Immature natural killer cell (primary cell): ENCODE data around the gene PSD. TPM values are rescaled to one million over a fixed set of nuclear protein-coding genes. Genes with fewer than 3 reads are reported as not detected.

Source experiments
- DNase-seq, 3 donors: peaks; one replicate each; pipeline ENCODE4 v3.0.0; 2022; ENCODE audit warnings: mixed read lengths in 1 of 3
- H3K27ac Mint-ChIP-seq, 6 donors: one replicate each; pipeline ENCODE4 v1.8.0; 2020; ENCODE audit warnings: mixed read lengths in 6 of 6, mild to moderate bottlenecking in 5 of 6, inconsistent platforms in 4 of 6, moderate library complexity in 3 of 6
- H3K27me3 Mint-ChIP-seq, 3 donors: one replicate each; pipeline ENCODE4 v1.8.0; 2020 to 2021; ENCODE audit warnings: low read depth in 3 of 3, mild to moderate bottlenecking in 3 of 3, mixed read lengths in 3 of 3, moderate library complexity in 3 of 3, inconsistent platforms in 1 of 3
- H3K36me3 Mint-ChIP-seq, 3 donors: one replicate each; pipeline ENCODE4 v1.8.0; 2020; ENCODE audit warnings: mixed read lengths in 3 of 3, inconsistent platforms in 2 of 3, mild to moderate bottlenecking in 2 of 3
- H3K4me1 Mint-ChIP-seq, 2 donors: one replicate each; pipeline ENCODE4 v1.8.0; 2020; ENCODE audit warnings: inconsistent platforms in 2 of 2, mild to moderate bottlenecking in 2 of 2, mixed read lengths in 2 of 2, moderate library complexity in 1 of 2
- H3K4me3 Mint-ChIP-seq, 5 donors: one replicate each; pipeline ENCODE4 v1.8.0; 2020; ENCODE audit warnings: mild to moderate bottlenecking in 5 of 5, mixed read lengths in 5 of 5, inconsistent platforms in 3 of 5, moderate library complexity in 3 of 5
- H3K9me3 Mint-ChIP-seq, 6 donors: one replicate each; pipeline ENCODE4 v1.8.0; 2020; ENCODE audit warnings: mild to moderate bottlenecking in 6 of 6, mixed read lengths in 6 of 6, inconsistent platforms in 4 of 6, moderate library complexity in 3 of 6
- polyA plus RNA-seq, 3 donors: library from polyadenylated mRNA; unstranded; fragments of 300-500 nt; fragmentation: Illumina TruSeq; gene quantifications; one replicate each; pipeline ENCODE4 v1.2.3, GENCODE V29; 2021

Gene PSD
- polyA plus RNA-seq, 3 donors from 2014 or later = 1.2 to 2.2 (median 2.0) TPM

GRCh38 chr10:102410429-102411073 lies 8.0 kb downstream of the PSD start:
- Mint-ChIP-seq H3K27ac (no peak overlapping the region), H3K36me3 (peaks cover 0 to 4% (median 0%) of the 10 kb centered on the region in 3 donors), H3K4me3 (peak overlapping the region in 1 of 5 donors; percentile 80), H3K9me3 (peaks cover 0 to 3% (median 0%) of the 10 kb centered on the region in 6 donors), H3K27me3 (peaks cover 21 to 31% (median 25%) of the 10 kb centered on the region in 3 donors), H3K4me1 (peaks cover 9 to 18% of the 10 kb centered on the region in 2 donors)
- DNase-seq = no peak

DNA sequence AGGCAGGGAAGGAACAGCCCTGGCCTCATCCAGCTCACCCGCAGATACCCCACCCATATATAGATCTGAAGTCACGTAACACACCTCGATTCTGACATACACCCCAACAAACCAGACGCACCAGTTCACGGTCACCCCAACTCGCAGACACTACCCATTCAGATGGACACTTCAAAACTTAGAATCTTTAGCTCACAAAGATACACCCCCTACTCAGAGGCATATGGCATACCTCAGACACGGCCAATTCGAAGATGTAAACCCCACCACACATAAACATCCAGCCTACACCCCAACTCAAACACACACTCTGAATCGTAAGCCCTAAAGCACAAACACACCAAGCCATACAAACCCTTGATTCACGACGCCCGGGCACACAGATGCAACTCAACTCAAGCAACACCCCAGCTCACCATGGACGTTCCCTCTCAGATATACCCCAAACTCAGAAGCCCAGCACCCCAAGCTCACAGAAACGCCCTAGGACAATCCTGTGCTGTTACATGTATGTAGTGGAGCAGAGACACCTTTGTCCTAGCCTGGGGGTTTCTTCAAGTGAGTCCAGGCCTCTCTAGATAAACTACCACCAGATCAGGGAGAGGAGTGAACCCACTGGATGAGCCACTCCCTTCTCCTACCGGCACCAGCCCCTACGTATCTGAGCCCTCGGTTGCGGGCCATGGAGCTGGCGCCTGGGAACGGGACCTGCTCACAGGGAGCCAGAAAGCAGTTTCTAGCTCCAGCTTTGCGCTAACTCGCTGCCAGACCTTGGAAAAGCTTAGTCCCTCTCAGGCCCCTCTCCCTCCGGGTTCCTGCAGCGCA lies 8.8 kb downstream of the PSD start:
- Mint-ChIP-seq H3K27ac (peak overlapping the region in 1 of 6 donors; percentile 3), H3K4me3 (peak overlapping the region; percentile 44 to 82 (median 78)), H3K27me3 (peaks cover 24 to 31% (median 25%) of the 10 kb centered on the region in 3 donors), H3K9me3 (peaks cover 0 to 3% (median 0%) of the 10 kb centered on the region in 6 donors), H3K36me3 (peaks cover 0 to 4% (median 0%) of the 10 kb centered on the region in 3 donors), H3K4me1 (peaks cover 9 to 18% of the 10 kb centered on the region in 2 donors)
- DNase-seq = no peak

DNA sequence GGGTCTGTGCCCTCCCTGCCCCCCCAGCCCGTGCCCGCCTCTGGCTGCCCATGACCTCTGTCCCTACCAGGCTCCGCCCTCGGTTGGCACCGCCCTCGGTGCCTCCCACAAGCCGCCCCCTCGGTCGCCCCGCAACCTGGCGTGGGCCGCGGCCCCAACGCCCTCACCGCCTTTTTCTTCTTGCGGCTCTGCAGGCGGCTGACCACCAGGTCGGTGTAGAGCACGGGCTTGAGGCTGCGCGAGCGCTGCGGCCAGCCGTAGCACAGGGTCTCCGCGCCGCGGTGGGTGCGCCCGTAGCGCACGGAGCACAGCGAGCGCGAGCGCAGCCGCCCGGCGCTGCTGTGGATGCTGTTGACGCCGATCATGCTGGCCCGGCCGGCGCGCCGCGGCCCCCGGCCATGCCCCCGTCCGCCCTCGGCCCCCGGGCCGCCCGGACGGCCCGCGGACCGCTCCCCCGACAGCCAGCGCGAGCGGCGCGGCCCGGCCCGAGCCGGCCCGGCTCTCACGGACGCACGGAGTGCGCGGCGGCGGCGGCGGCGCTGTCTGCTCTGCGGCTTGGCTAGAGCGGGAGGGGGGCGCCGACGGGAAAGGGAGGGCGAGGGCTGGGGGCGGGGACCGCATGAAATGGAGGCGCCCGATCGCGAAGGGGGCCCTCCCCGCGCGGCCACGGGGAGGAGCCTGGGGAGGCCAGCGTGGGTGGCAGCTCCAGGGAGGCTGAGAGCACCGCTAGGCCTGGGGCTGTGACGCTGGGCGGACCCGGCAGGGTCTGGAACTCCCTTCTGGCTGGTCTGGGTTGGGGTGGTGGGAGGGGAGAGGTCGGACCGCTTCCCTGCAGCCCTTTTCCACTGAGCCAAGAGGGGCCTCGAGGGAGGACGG lies 9.6 kb downstream of the PSD start:
- H3K27me3 Mint-ChIP-seq = peaks cover 25 to 31% (median 26%) of the 10 kb centered on the region in 3 donors
- peaks cover 9 to 18% of the 10 kb centered on the region in 2 donors for H3K4me1 Mint-ChIP-seq
- H3K9me3 Mint-ChIP-seq = peaks cover 0 to 3% (median 0%) of the 10 kb centered on the region in 6 donors
- peak overlapping the region; percentile 44 to 82 (median 78) for H3K4me3 Mint-ChIP-seq
- peak overlapping the region in 1 of 6 donors; percentile 3 for H3K27ac Mint-ChIP-seq
- peak in 2 of 3 donors; percentile 31 to 33 for DNase-seq
- H3K36me3 Mint-ChIP-seq = peaks cover 0 to 4% (median 0%) of the 10 kb centered on the region in 3 donors

DNA sequence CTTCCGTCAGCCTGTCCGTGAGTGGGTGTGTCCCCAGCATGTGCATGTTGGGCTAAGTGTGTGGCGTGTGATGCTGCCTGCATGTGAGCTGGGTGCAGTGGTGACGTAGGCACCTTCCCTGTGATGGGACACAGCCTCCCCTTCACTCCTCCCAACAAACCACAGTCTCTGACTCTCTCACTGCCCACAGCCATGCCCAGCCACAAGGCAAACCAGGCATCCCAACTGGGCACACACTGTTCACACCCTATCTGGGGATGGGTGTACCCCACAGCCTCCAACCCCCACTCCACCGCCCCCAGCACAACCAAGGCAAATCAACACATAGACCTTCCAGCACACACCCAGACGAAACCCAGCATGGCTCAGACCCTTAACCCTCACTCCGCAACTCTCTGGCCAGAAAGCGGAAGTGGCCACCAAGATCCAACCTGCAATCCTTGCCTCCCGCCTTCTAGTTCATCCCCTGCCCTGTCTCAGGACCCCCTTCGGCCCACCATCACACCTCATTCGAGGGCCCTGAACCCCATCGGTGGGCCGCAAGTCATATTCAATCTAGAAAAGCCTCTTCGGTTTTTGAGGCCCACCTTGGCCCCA lies 10.4 kb downstream of the PSD start:
- Mint-ChIP-seq H3K4me3 (peak overlapping the region; percentile 53 to 81 (median 63)), H3K27ac (peak overlapping the region in 1 of 6 donors; percentile 69), H3K36me3 (peaks cover 0 to 4% (median 0%) of the 10 kb centered on the region in 3 donors), H3K4me1 (peaks cover 9 to 18% of the 10 kb centered on the region in 2 donors), H3K27me3 (peaks cover 25 to 28% (median 28%) of the 10 kb centered on the region in 3 donors), H3K9me3 (peaks cover 0 to 3% (median 0%) of the 10 kb centered on the region in 6 donors)
- no peak for DNase-seq

DNA sequence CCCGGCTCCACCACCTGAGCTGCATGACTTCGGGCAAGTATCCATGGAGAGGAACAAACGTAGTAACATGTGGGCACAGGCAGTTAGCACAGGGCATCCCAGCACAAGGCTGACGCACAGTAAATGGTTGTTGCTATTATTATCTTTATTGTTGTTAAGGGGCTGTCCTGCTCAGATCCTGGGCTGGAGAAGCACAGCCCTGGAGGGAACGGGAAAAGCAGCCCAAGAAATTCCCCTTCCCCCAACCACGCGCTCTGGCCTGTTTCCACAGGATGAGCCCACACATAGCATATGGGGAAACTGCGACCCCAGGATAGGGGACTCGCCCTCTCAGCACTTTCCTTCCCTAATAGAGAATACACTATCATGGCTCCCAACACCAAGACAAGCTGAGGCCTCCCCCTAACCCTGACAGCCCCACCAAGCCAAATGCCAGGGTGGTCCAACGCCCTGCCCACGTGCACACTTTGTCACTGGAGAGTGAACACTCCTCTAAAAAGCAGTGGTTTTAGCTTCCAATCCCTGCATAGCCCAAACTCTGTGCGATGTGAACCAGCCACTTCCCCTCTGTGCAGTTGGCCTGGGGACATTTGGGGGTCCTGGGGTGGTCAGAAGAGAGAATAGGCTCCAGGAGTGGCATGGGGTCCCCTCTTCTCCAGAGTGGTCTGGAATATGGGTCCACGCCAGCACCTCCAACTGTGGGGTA lies 11.0 kb downstream of the PSD start:
- Mint-ChIP-seq H3K4me3 (peak overlapping the region in 3 of 5 donors; percentile 20 to 81 (median 53)), H3K27me3 (peaks cover 22 to 28% (median 27%) of the 10 kb centered on the region in 3 donors), H3K36me3 (peaks cover 0 to 4% (median 0%) of the 10 kb centered on the region in 3 donors), H3K4me1 (peaks cover 9 to 18% of the 10 kb centered on the region in 2 donors), H3K27ac (no peak overlapping the region), H3K9me3 (peaks cover 0 to 3% (median 0%) of the 10 kb centered on the region in 6 donors)
- DNase-seq = no peak

DNA sequence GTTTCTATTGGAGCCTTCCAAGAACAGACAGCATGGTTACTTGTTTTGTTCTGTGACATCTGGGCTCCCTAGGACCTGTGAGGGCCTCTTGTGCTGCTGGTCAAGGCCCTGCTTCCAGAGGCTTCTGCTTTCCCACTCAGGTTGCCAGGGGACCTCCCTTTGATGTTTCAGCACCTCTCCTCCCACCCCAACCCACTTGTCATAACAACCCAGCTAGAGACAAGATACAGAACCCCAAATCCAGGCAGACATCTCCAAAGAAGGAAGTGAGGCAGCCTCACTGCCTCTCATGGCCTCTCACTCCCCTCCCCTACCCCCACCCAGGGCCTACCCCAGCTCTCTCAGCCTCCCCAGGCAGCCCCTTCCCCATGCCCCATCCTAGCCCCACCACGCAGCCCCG lies 11.8 kb downstream of the PSD start:
- Mint-ChIP-seq H3K9me3 (peaks cover 0 to 3% (median 0%) of the 10 kb centered on the region in 6 donors), H3K36me3 (peaks cover 0 to 4% (median 0%) of the 10 kb centered on the region in 3 donors), H3K4me3 (peak overlapping the region in 2 of 5 donors; percentile 15 to 32), H3K27me3 (peaks cover 22 to 27% (median 26%) of the 10 kb centered on the region in 3 donors), H3K27ac (peak overlapping the region in 1 of 6 donors; percentile 65), H3K4me1 (peaks cover 9 to 18% of the 10 kb centered on the region in 2 donors)
- DNase-seq = no peak

DNA sequence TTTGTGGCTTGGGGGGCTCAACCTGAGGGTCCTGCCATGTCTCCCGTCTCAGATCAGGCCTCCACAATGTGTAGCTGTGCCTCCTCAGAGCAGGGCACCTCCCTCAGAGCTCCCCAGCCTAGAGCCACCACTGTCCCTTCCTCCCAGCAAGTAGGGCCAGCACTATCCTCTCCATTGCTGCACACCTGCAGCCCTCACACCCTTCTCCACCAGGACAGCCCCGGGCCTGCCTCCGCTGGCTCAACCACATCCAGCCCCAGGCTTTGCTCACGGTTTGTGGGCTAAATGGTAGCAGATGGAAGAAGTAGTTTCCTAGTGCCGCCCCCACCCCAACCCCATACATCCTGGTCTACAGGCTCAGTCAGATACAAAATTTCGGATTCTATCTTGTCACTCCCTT lies 13.0 kb downstream of the PSD start:
- Mint-ChIP-seq H3K4me1 (peaks cover 9 to 14% of the 10 kb centered on the region in 2 donors), H3K4me3 (no peak overlapping the region), H3K27me3 (peaks cover 19 to 27% (median 20%) of the 10 kb centered on the region in 3 donors), H3K9me3 (peaks cover 0 to 1% (median 0%) of the 10 kb centered on the region in 6 donors), H3K27ac (peak overlapping the region in 1 of 6 donors; percentile 19), H3K36me3 (peaks cover 0 to 4% (median 0%) of the 10 kb centered on the region in 3 donors)
- DNase-seq = no peak

GRCh38 chr10:102405108-102405571 lies 13.4 kb downstream of the PSD start:
- Mint-ChIP-seq H3K36me3 (peaks cover 0 to 4% (median 0%) of the 10 kb centered on the region in 3 donors), H3K27ac (no peak overlapping the region), H3K4me3 (no peak overlapping the region), H3K4me1 (peaks cover 9 to 13% of the 10 kb centered on the region in 2 donors), H3K27me3 (peaks cover 19 to 27% (median 22%) of the 10 kb centered on the region in 3 donors), H3K9me3 (peaks cover 0 to 1% (median 0%) of the 10 kb centered on the region in 6 donors)
- no peak for DNase-seq

DNA sequence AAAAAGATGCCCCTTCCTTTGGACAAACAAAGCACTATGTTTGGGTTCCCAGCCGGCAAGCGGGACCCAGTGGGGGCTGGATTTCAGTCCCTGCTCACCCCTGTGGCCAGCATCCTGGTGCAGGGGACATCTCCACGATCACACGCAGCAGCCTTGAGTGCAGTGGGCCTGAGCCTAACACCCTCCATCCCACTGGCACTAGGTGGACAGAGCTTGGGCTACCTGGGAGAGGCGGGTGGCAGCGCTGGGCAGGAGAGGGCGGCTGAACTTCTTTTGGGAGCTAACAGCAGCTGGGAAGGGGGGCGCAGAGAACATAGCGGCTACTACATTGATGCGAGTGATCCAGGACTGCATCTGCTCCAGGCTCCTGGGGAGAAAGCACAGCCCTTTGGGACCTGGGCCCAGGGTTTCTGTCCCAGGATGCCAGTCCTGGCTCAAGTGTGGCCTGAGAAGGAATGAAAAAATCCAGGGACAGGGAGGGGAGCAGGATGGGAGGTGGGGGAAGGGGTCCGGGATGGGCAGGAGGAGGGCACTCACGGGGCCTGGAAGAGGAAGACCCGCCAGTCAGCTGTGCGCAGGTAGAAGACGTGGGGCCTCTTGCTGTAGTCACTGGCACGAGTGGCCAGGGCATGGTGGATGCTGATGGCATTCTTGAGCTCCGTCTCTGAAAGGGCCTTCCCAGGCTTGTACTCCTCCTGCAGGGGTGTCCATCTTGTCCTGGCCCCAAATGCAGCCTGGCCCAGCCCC lies 14.1 kb downstream of the PSD start:
- Mint-ChIP-seq H3K27me3 (peaks cover 13 to 21% (median 21%) of the 10 kb centered on the region in 3 donors), H3K4me3 (no peak overlapping the region), H3K9me3 (no peaks in the 10 kb centered on the region), H3K27ac (no peak overlapping the region), H3K4me1 (peaks cover 6 to 8% of the 10 kb centered on the region in 2 donors), H3K36me3 (peaks cover 0 to under 1% (median 0%) of the 10 kb centered on the region in 3 donors)
- DNase-seq = no peak

GRCh38 chr10:102403115-102403514 lies 15.5 kb downstream of the PSD start:
- H3K27me3 Mint-ChIP-seq = peaks cover 6 to 25% (median 19%) of the 10 kb centered on the region in 3 donors
- H3K9me3 Mint-ChIP-seq = no peaks in the 10 kb centered on the region
- H3K4me3 Mint-ChIP-seq = no peak overlapping the region
- no peak for DNase-seq
- no peak overlapping the region for H3K27ac Mint-ChIP-seq
- H3K36me3 Mint-ChIP-seq = no peaks in the 10 kb centered on the region
- peaks cover 9 to 11% of the 10 kb centered on the region in 2 donors for H3K4me1 Mint-ChIP-seq

DNA sequence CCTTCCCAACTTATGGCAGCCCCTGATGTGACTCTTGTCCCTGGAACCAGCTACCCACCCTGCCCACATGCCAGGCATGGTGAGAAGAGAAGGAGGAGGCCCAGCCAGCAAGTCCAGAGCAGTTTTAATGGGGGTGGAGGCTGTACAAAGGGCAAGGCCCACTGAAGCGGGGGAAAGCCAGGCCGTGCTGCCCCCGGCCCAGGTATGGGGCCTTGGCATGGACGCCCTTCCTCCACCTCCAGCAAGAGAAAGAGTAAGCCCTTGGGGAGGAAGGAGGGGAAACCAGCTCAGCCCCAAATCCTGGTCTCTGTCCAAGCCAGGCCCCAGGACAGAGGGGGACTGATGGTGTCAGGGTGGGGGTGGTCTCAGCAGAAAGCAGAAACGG lies 16.1 kb downstream of the PSD start:
- no peak for DNase-seq
- Mint-ChIP-seq H3K4me1 (peaks cover 8 to 13% of the 10 kb centered on the region in 2 donors), H3K36me3 (no peaks in the 10 kb centered on the region), H3K27ac (no peak overlapping the region), H3K27me3 (peaks cover 6 to 30% (median 19%) of the 10 kb centered on the region in 3 donors), H3K9me3 (no peaks in the 10 kb centered on the region), H3K4me3 (no peak overlapping the region)
